Neural progenitor cell (in vitro differentiated cells): Measurements from ENCODE around the gene TOPORS. TPM values are rescaled to one million over a fixed set of nuclear protein-coding genes. Genes with fewer than 3 reads are reported as not detected.

Source experiments
- DNase-seq: peaks from one replicate; pipeline ENCODE4 v3.0.0-alpha.2; 2016; ENCODE audit warnings: low spot score
- H2AFZ ChIP-seq: fragments of 200-600 bp; sonication (generic); replicated peaks from 2 replicates; pipeline ENCODE4 v1.6.1; 2016; ENCODE audit warnings: antibody characterized with exemption
- H3F3A ChIP-seq: fragments of 200-600 bp; sonication (generic); 2 replicates; pipeline ENCODE4 v1.6.1; 2016; ENCODE audit warnings: antibody characterized with exemption, low read depth
- H3K27ac ChIP-seq: fragments of 200-600 bp; sonication (generic); 2 replicates; pipeline ENCODE4 v1.5.1; 2016; ENCODE audit warnings: mild to moderate bottlenecking
- H3K27me3 ChIP-seq: fragments of 200-600 bp; sonication (generic); 2 replicates; pipeline ENCODE4 v1.6.1; 2016; ENCODE audit warnings: mild to moderate bottlenecking, moderate library complexity
- H3K36me3 ChIP-seq: fragments of 200-600 bp; sonication (generic); 2 replicates; pipeline ENCODE4 v1.5.1; 2016
- H3K4me1 ChIP-seq: fragments of 200-600 bp; sonication (generic); 2 replicates; pipeline ENCODE4 v1.6.1; 2016; ENCODE audit warnings: mixed run types
- H3K4me2 ChIP-seq: fragments of 200-600 bp; sonication (generic); 2 replicates; pipeline ENCODE4 v1.6.1; 2016
- H3K4me3 ChIP-seq: fragments of 200-600 bp; sonication (generic); 2 replicates; pipeline ENCODE4 v1.5.1; 2016
- H3K79me2 ChIP-seq: fragments of 200-600 bp; sonication (generic); 2 replicates; pipeline ENCODE4 v1.6.1; 2016; ENCODE audit warnings: low read depth
- H3K9ac ChIP-seq: fragments of 200-600 bp; sonication (generic); 2 replicates; pipeline ENCODE4 v1.6.1; 2016
- H3K9me3 ChIP-seq: fragments of 200-600 bp; sonication (generic); 2 replicates; pipeline ENCODE4 v1.5.1; 2016; ENCODE audit warnings: low read depth
- H4K20me1 ChIP-seq: fragments of 200-600 bp; sonication (generic); 2 replicates; pipeline ENCODE4 v1.6.1; 2016; ENCODE audit warnings: low read depth
- H3K27ac Mint-ChIP-seq: 3 replicates; pipeline ENCODE4 v1.8.0; 2021; ENCODE audit warnings: mixed read lengths
- H3K27me3 Mint-ChIP-seq: 2 replicates; pipeline ENCODE4 v1.8.0; 2022; ENCODE audit warnings: low read depth, mild to moderate bottlenecking, inconsistent platforms, moderate library complexity, mixed read lengths; ENCODE audit not compliant: insufficient read depth
- H3K36me3 Mint-ChIP-seq: 3 replicates; pipeline ENCODE4 v1.8.0; 2021; ENCODE audit warnings: mixed read lengths
- H3K4me1 Mint-ChIP-seq: 3 replicates; pipeline ENCODE4 v1.8.0; 2021; ENCODE audit warnings: mixed read lengths
- H3K4me3 Mint-ChIP-seq: 3 replicates; pipeline ENCODE4 v1.8.0; 2021; ENCODE audit warnings: mild to moderate bottlenecking, moderate library complexity, mixed read lengths
- H3K9me3 Mint-ChIP-seq: 3 replicates; pipeline ENCODE4 v1.8.0; 2020; ENCODE audit warnings: mixed read lengths
- EZH2 ChIP-seq: fragments of 200-600 bp; sonication (generic); IDR thresholded peaks from 2 replicates; pipeline ENCODE4 v1.6.1; 2017; ENCODE audit warnings: antibody characterized with exemption, mild to moderate bottlenecking, moderate library complexity
- EZH2phosphoT487 ChIP-seq: fragments of 200-600 bp; sonication (generic); IDR thresholded peaks from 2 replicates; pipeline ENCODE4 v1.6.1; 2017; ENCODE audit warnings: antibody characterized with exemption
- total RNA-seq: library from RNA; depleted of rRNA; stranded (reverse); fragments of >200 nt; gene quantifications from 2 replicates; pipeline ENCODE4 v1.2.3, GENCODE V29; 2015; ENCODE audit warnings: low replicate concordance
- TF ChIP-seq, protein P1 (sequence below): fragments of 200-600 bp; sonication (generic); IDR thresholded peaks from 2 replicates; pipeline ENCODE4 v1.5.1; 2017; ENCODE audit warnings: antibody characterized with exemption, mild to moderate bottlenecking

The TOPORS gene
- total RNA-seq, 1 donor from 2014 or later, result 51.3 TPM

DNA sequence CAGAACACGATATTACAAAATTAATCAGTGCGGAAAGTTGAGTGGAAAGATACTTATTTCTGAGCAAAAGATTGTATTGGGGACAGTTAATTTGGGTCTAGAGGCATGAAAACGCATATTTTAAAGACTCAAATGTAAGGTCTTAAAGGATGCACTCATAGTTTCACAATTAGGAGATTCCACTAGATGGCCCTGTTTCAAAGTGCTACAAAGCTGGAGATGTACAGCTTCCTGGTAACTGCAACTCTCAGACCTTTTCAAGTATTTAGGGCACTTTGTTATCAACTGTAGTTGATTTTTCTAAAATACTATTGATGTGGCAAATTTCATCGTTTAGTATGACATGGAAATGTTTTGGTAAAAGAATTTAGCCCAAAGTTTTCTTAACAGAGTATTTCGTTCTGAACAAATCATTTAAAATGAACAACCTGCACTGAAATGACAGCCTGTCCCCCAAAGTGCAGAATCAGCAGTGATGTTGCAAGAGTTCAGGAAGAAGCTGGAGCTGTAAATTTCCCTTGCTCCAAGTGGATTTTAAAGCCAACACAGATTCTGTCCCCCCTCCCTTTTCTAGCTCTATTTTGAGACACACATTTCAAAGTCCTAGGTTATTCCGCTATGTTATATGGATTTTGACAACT is 36.8 kb upstream of the TOPORS start:
- Histone ChIP-seq H2AFZ (no peak overlapping the region), H3K4me3 (no peak overlapping the region), H3F3A (no peaks in the 10 kb centered on the region), H3K9me3 (no peaks in the 10 kb centered on the region), H3K27ac (no peak overlapping the region), H3K79me2 (no peaks in the 10 kb centered on the region), H3K36me3 (no peaks in the 10 kb centered on the region), H4K20me1 (no peaks in the 10 kb centered on the region), H3K27me3 (no peaks in the 10 kb centered on the region), H3K9ac (no peak overlapping the region), H3K4me1 (no peaks in the 10 kb centered on the region), H3K4me2 (no peak overlapping the region)
- Mint-ChIP-seq H3K36me3 (no peaks in the 10 kb centered on the region), H3K4me1 (no peaks in the 10 kb centered on the region), H3K9me3 (peaks cover 2% of the 10 kb centered on the region), H3K27me3 (no peaks in the 10 kb centered on the region), H3K4me3 (no peak overlapping the region), H3K27ac (no peak overlapping the region)
- TF ChIP-seq EZH2phosphoT487 (no peak), EZH2 (no peak)
- TF ChIP-seq, protein P1, sequence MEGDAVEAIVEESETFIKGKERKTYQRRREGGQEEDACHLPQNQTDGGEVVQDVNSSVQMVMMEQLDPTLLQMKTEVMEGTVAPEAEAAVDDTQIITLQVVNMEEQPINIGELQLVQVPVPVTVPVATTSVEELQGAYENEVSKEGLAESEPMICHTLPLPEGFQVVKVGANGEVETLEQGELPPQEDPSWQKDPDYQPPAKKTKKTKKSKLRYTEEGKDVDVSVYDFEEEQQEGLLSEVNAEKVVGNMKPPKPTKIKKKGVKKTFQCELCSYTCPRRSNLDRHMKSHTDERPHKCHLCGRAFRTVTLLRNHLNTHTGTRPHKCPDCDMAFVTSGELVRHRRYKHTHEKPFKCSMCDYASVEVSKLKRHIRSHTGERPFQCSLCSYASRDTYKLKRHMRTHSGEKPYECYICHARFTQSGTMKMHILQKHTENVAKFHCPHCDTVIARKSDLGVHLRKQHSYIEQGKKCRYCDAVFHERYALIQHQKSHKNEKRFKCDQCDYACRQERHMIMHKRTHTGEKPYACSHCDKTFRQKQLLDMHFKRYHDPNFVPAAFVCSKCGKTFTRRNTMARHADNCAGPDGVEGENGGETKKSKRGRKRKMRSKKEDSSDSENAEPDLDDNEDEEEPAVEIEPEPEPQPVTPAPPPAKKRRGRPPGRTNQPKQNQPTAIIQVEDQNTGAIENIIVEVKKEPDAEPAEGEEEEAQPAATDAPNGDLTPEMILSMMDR, result peak; percentile 64
- DNase-seq, result peak; percentile 57

DNA sequence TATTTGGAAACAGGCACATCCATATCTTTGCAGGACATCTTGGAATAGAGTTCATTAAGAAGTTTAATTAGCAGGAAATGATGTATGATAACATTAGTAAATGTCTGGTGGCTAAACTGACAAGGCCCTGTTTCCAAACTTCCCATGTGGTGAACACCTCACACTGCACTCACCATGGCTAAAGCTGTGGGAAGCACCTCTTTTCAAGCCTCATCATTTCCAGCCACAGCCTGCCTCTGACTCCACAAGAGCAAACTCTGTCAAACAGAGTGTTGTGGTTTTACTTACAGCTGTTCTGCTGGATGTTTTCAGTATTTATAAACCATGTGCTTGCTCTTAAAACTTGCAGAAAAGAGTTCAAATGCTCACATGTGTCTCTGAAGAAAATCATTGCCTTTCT is 35.5 kb upstream of the TOPORS start:
- no peak for DNase-seq

DNA sequence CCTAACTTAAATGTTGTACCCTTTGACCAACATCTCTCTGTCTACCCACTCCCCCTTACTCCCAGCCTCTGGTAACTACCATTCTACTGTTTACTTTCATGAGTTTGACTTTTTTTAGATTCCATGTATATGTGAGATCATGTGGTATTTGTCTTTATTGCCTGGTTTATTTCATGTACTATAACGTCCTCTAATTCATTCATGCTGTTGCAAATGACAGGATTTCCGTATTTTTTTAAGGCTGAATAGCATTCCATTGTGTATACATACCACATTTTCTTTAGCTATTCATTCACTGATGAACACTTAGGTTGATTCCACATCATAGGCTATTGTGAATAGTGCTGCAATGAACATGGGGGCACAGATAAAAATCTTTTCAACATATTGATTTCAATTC is 32.4 kb upstream of the TOPORS start:
- H3F3A ChIP-seq, result no peaks in the 10 kb centered on the region
- H3K27me3 Mint-ChIP-seq, result no peaks in the 10 kb centered on the region
- no peak overlapping the region for H3K4me3 Mint-ChIP-seq
- no peak overlapping the region for H2AFZ ChIP-seq
- no peaks in the 10 kb centered on the region for H3K4me1 ChIP-seq
- H3K27ac ChIP-seq, result no peak overlapping the region
- no peak overlapping the region for H3K27ac Mint-ChIP-seq
- TF ChIP-seq, protein P1, result no peak
- TF ChIP-seq EZH2phosphoT487 (no peak), EZH2 (no peak)
- H3K9me3 Mint-ChIP-seq, result peaks cover 2% of the 10 kb centered on the region
- no peak overlapping the region for H3K4me3 ChIP-seq
- no peak overlapping the region for H3K9ac ChIP-seq
- DNase-seq, result no peak
- no peaks in the 10 kb centered on the region for H4K20me1 ChIP-seq
- H3K27me3 ChIP-seq, result no peaks in the 10 kb centered on the region
- no peaks in the 10 kb centered on the region for H3K36me3 ChIP-seq
- no peaks in the 10 kb centered on the region for H3K36me3 Mint-ChIP-seq
- H3K9me3 ChIP-seq, result no peaks in the 10 kb centered on the region
- no peak overlapping the region for H3K4me2 ChIP-seq
- no peaks in the 10 kb centered on the region for H3K79me2 ChIP-seq
- H3K4me1 Mint-ChIP-seq, result no peaks in the 10 kb centered on the region

More for the DNA sequence above, 35.5 kb upstream of the TOPORS start:
- Mint-ChIP-seq H3K4me1 (no peaks in the 10 kb centered on the region), H3K36me3 (no peaks in the 10 kb centered on the region), H3K9me3 (peaks cover 2% of the 10 kb centered on the region), H3K27me3 (no peaks in the 10 kb centered on the region), H3K4me3 (no peak overlapping the region), H3K27ac (no peak overlapping the region)
- Histone ChIP-seq H3K27me3 (no peaks in the 10 kb centered on the region), H3K9ac (no peak overlapping the region), H3K4me3 (no peak overlapping the region), H3K9me3 (no peaks in the 10 kb centered on the region), H3F3A (no peaks in the 10 kb centered on the region), H2AFZ (no peak overlapping the region), H4K20me1 (no peaks in the 10 kb centered on the region), H3K4me1 (no peaks in the 10 kb centered on the region), H3K36me3 (no peaks in the 10 kb centered on the region), H3K27ac (no peak overlapping the region), H3K4me2 (no peak overlapping the region), H3K79me2 (no peaks in the 10 kb centered on the region)
- TF ChIP-seq EZH2phosphoT487 (no peak), EZH2 (no peak)
- TF ChIP-seq, protein P1, result no peak
